Measurements from ENCODE around the gene MLX. TPM values are rescaled to one million over a fixed set of nuclear protein-coding genes. Genes with fewer than 3 reads are reported as not detected.

Gene MLX
- total RNA-seq, 1 donor, result 22.0 TPM

- Histone ChIP-seq H3K4me3 (ENCODE audit: low read length) (peak within 1 kb of the TSS; percentile 60), H3K9me3 (ENCODE audit: low read depth, low read length) (no peaks in the 10 kb centered on the region), H3K27me3 (ENCODE audit: insufficient read depth, low read length) (no peaks in the 10 kb centered on the region), H3K4me1 (ENCODE audit: insufficient read depth, low read length) (peaks cover 36% of the 10 kb centered on the region)
These were observed 5.0 kb upstream of the MLX start, which contains the start of gene COASY for GRCh38 chr17:42561897-42562387. COASY (plus strand) TSS chr17:42562148; CDS start chr17:42562623, 475 bp downstream.

- Histone ChIP-seq H3K4me3 (ENCODE audit: low read length) (peak overlapping the region; percentile 60), H3K4me1 (ENCODE audit: insufficient read depth, low read length) (peaks cover 38% of the 10 kb centered on the region), H3K9me3 (ENCODE audit: low read depth, low read length) (no peaks in the 10 kb centered on the region), H3K27me3 (ENCODE audit: insufficient read depth, low read length) (no peaks in the 10 kb centered on the region)
These were observed 4.3 kb upstream of the MLX start for GRCh38 chr17:42562388-42563142.

GRCh38 chr17:42563143-42563509 is 3.8 kb upstream of the MLX start:
- peak overlapping the region; percentile 60 for H3K4me3 ChIP-seq (ENCODE audit: low read length)
- peaks cover 44% of the 10 kb centered on the region for H3K4me1 ChIP-seq (ENCODE audit: insufficient read depth, low read length)
- H3K9me3 ChIP-seq (ENCODE audit: low read depth, low read length), result no peaks in the 10 kb centered on the region
- no peaks in the 10 kb centered on the region for H3K27me3 ChIP-seq (ENCODE audit: insufficient read depth, low read length)

- no peak overlapping the region for H3K4me3 ChIP-seq (ENCODE audit: low read length)
These were observed 3.4 kb upstream of the MLX start for GRCh38 chr17:42563543-42563942.

GRCh38 chr17:42563950-42564349 is 3.0 kb upstream of the MLX start:
- Histone ChIP-seq H3K4me1 (ENCODE audit: insufficient read depth, low read length) (peaks cover 52% of the 10 kb centered on the region), H3K27me3 (ENCODE audit: insufficient read depth, low read length) (no peaks in the 10 kb centered on the region), H3K4me3 (ENCODE audit: low read length) (no peak overlapping the region), H3K9me3 (ENCODE audit: low read depth, low read length) (no peaks in the 10 kb centered on the region)

More at GRCh38 chr17:42563543-42563942, 3.4 kb upstream of the MLX start:
- H3K27me3 ChIP-seq (ENCODE audit: insufficient read depth, low read length), result no peaks in the 10 kb centered on the region
- peaks cover 48% of the 10 kb centered on the region for H3K4me1 ChIP-seq (ENCODE audit: insufficient read depth, low read length)
- no peaks in the 10 kb centered on the region for H3K9me3 ChIP-seq (ENCODE audit: low read depth, low read length)

GRCh38 chr17:42564815-42565522 is 1.9 kb upstream of the MLX start:
- Histone ChIP-seq H3K9me3 (ENCODE audit: low read depth, low read length) (no peaks in the 10 kb centered on the region), H3K4me3 (ENCODE audit: low read length) (no peak overlapping the region), H3K27me3 (ENCODE audit: insufficient read depth, low read length) (no peaks in the 10 kb centered on the region), H3K4me1 (ENCODE audit: insufficient read depth, low read length) (peaks cover 60% of the 10 kb centered on the region)

GRCh38 chr17:42565523-42566214 is 1.2 kb upstream of the MLX start:
- Histone ChIP-seq H3K4me1 (ENCODE audit: insufficient read depth, low read length) (peaks cover 60% of the 10 kb centered on the region), H3K27me3 (ENCODE audit: insufficient read depth, low read length) (no peaks in the 10 kb centered on the region), H3K9me3 (ENCODE audit: low read depth, low read length) (no peaks in the 10 kb centered on the region), H3K4me3 (ENCODE audit: low read length) (no peak overlapping the region)

- peaks cover 59% of the 10 kb centered on the region for H3K4me1 ChIP-seq (ENCODE audit: insufficient read depth, low read length)
- H3K9me3 ChIP-seq (ENCODE audit: low read depth, low read length), result no peaks in the 10 kb centered on the region
- peak overlapping the region; percentile 83 for H3K4me3 ChIP-seq (ENCODE audit: low read length)
- H3K27me3 ChIP-seq (ENCODE audit: insufficient read depth, low read length), result no peaks in the 10 kb centered on the region
These were observed 551 bp upstream of the MLX start for GRCh38 chr17:42566215-42566882.

- no peak overlapping the region for H3K4me3 ChIP-seq (ENCODE audit: low read length)
- no peaks in the 10 kb centered on the region for H3K27me3 ChIP-seq (ENCODE audit: insufficient read depth, low read length)
- H3K4me1 ChIP-seq (ENCODE audit: insufficient read depth, low read length), result peaks cover 45% of the 10 kb centered on the region
- H3K9me3 ChIP-seq (ENCODE audit: low read depth, low read length), result no peaks in the 10 kb centered on the region
These were observed 1.6 kb downstream of the MLX start for GRCh38 chr17:42568341-42569111.

- H3K27me3 ChIP-seq (ENCODE audit: insufficient read depth, low read length), result no peaks in the 10 kb centered on the region
- H3K9me3 ChIP-seq (ENCODE audit: low read depth, low read length), result no peaks in the 10 kb centered on the region
- H3K4me3 ChIP-seq (ENCODE audit: low read length), result no peak overlapping the region
- H3K4me1 ChIP-seq (ENCODE audit: insufficient read depth, low read length), result peaks cover 32% of the 10 kb centered on the region
These were observed 4.7 kb downstream of the MLX start for GRCh38 chr17:42571435-42572225.

- H3K9me3 ChIP-seq (ENCODE audit: low read depth, low read length), result no peaks in the 10 kb centered on the region
- no peak overlapping the region for H3K4me3 ChIP-seq (ENCODE audit: low read length)
- H3K4me1 ChIP-seq (ENCODE audit: insufficient read depth, low read length), result peaks cover 34% of the 10 kb centered on the region
- no peaks in the 10 kb centered on the region for H3K27me3 ChIP-seq (ENCODE audit: insufficient read depth, low read length)
These were observed 6.2 kb downstream of the MLX start for GRCh38 chr17:42573095-42573494.

- Histone ChIP-seq H3K4me1 (ENCODE audit: insufficient read depth, low read length) (peaks cover 30% of the 10 kb centered on the region), H3K4me3 (ENCODE audit: low read length) (no peak overlapping the region), H3K27me3 (ENCODE audit: insufficient read depth, low read length) (no peaks in the 10 kb centered on the region), H3K9me3 (ENCODE audit: low read depth, low read length) (no peaks in the 10 kb centered on the region)
These were observed 7.6 kb downstream of the MLX start for GRCh38 chr17:42574463-42574862.

GRCh38 chr17:42577140-42577531 is 10.2 kb downstream of the MLX start:
- Histone ChIP-seq H3K9me3 (ENCODE audit: low read depth, low read length) (no peaks in the 10 kb centered on the region), H3K4me3 (ENCODE audit: low read length) (peak overlapping the region; percentile 52), H3K4me1 (ENCODE audit: insufficient read depth, low read length) (peaks cover 27% of the 10 kb centered on the region), H3K27me3 (ENCODE audit: insufficient read depth, low read length) (no peaks in the 10 kb centered on the region)

Measured in mononuclear cell (primary cell).